ENCODE measurements around the gene CTNND2. TPM values are rescaled to one million over a fixed set of nuclear protein-coding genes. Genes with fewer than 3 reads are reported as not detected.

Gene CTNND2
- total and polyA plus RNA-seq, 9 of the 15 experiments (the other 6 are each of a cell fraction or from before 2014, with no cell fraction given), result 0.03 to 0.35 TPM; not detected in 7

DNA sequence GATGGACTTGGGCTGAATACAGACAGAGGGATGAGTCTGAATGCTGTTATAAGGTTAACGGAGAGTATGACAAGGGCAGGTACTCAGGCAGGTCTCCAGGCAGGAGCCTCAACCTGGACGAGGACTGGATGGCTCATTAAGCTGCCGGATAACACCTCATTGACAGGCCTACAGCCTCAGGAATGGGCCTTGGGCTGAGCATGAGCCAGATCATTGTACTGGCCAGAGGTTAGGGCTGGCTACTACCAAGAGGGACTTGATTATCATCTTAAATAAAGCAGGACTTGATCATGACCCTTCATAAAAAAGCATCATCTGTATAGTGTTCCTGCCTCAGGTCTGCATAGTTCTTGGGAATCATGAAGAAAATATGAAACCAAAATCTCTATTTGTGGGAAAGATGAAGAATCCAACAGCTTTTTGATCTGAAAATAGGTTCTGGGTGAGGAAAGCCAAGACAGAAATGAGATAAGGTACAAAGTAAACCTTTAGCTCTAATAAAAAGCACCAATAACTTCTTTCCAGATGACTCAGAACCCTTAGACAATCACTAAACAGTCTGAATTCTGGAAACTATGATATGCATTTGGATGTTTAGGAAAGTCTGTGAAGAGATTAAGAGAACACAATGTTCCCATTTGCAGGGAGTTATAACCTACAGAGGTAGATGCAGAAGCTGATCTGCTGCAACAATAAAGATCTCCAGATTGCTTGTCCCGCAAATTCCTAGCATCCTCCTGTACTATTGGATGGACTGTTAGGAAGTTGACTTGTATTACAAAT lies 343.1 kb downstream of the CTNND2 start:
- no peak overlapping the region for H3K9ac ChIP-seq (ENCODE audit: insufficient read depth in 1 of 2, low read depth in 2 of 2, low read length in 2 of 2)
- DNase-seq (ENCODE audit: extremely low read depth in 1 of 4, low spot score in 3 of 4) (no peak), FAIRE-seq (no peak), ATAC-seq (no peak)
- WGBS (ENCODE audit: insufficient coverage, low coverage, missing lambda C conversion rate), result 1% methylated on average over 4 of the region's 4 CpGs
- H3K9me3 ChIP-seq (replicated peaks; ENCODE audit: control insufficient read depth, insufficient read depth, low read depth, low read length), result no peaks in the 10 kb centered on the region
- BruUV-seq (replicated peaks), result no TSS peak
- intact Hi-C loops (cut with micrococcal nuclease) (no loop called here), in situ Hi-C loops (cut with MboI) (no loop called here)
- H4K20me1 ChIP-seq (replicated peaks; ENCODE audit: control insufficient read depth, insufficient read depth, low read length), result no peaks in the 10 kb centered on the region
- H3K4me2 ChIP-seq (ENCODE audit: insufficient read depth, low read length), result no peak overlapping the region
- no peaks in the 10 kb centered on the region for H3K79me2 ChIP-seq (ENCODE audit: control insufficient read depth, insufficient read depth, low read length)
- H3K27ac ChIP-seq (ENCODE audit: extremely low read depth, low read depth, low read length), result no peak overlapping the region
- no peaks in the 10 kb centered on the region for H3K9me1 ChIP-seq (ENCODE audit: control insufficient read depth, insufficient read depth, low read length)
- no peaks in the 10 kb centered on the region for H3K36me3 ChIP-seq (ENCODE audit: control insufficient read depth, insufficient read depth, low read length)
- H3K27me3 ChIP-seq (ENCODE audit: control insufficient read depth in 2 of 2, insufficient read depth in 2 of 2, low read length in 2 of 2), result no peaks in the 10 kb centered on the region
- POLR2A ChIA-PET, result no interaction called here
- H2AFZ ChIP-seq (ENCODE audit: low read depth, low read length), result no peak overlapping the region
- H3K4me3 ChIP-seq, result no peak overlapping the region
- H3K4me1 ChIP-seq (replicated peaks in 1 of 2; ENCODE audit: control insufficient read depth in 2 of 2, insufficient read depth in 2 of 2, low read length in 2 of 2), result no peaks in the 10 kb centered on the region
- CTCF ChIA-PET (ENCODE audit: low intra/inter-chr PET ratio), result no interaction called here
- TF ChIP-seq ZNF561 (CRISPR knock-in tag; conservative IDR thresholded peaks at IDR 0.05) (no peak), IFI16 (CRISPR knock-in tag; IDR thresholded peaks at IDR 0.05) (no peak), YY1 (IDR thresholded peaks at IDR 0.05; ENCODE audit: borderline replicate concordance in 1 of 3, control insufficient read depth in 1 of 3, extremely low read depth in 1 of 3, insufficient read depth in 3 of 3, insufficient read length in 1 of 3, insufficient replicate concordance in 2 of 3, low read depth in 1 of 3, low read length in 2 of 3) (no peak), MAFK (IDR thresholded peaks at IDR 0.05; ENCODE audit: low read length) (no peak), ZNF76 (CRISPR knock-in tag; IDR thresholded peaks at IDR 0.05; ENCODE audit: borderline replicate concordance) (no peak), ZNF347 (CRISPR knock-in tag; IDR thresholded peaks at IDR 0.05; ENCODE audit: low read depth) (no peak), HDAC1 (IDR thresholded peaks at IDR 0.05) (no peak), USF1 (CRISPR knock-in tag; IDR thresholded peaks at IDR 0.05) (no peak), CCAR2 (IDR thresholded peaks at IDR 0.05; ENCODE audit: low read depth, low read length) (no peak), GTF3C2 (IDR thresholded peaks at IDR 0.05; ENCODE audit: borderline replicate concordance, extremely low read depth, insufficient read length) (no peak), MEF2D (tag; conservative IDR thresholded peaks at IDR 0.05; ENCODE audit: low read depth) (no peak), FOXM1 (IDR thresholded peaks at IDR 0.05; ENCODE audit: low read depth) (no peak), FOXM1 (CRISPR knock-in tag; IDR thresholded peaks at IDR 0.05; ENCODE audit: low read depth) (no peak), NR1H2 (CRISPR knock-in tag; IDR thresholded peaks at IDR 0.05) (no peak)
- TF ChIP-seq, protein P1, sequence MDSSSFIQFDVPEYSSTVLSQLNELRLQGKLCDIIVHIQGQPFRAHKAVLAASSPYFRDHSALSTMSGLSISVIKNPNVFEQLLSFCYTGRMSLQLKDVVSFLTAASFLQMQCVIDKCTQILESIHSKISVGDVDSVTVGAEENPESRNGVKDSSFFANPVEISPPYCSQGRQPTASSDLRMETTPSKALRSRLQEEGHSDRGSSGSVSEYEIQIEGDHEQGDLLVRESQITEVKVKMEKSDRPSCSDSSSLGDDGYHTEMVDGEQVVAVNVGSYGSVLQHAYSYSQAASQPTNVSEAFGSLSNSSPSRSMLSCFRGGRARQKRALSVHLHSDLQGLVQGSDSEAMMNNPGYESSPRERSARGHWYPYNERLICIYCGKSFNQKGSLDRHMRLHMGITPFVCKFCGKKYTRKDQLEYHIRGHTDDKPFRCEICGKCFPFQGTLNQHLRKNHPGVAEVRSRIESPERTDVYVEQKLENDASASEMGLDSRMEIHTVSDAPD (CRISPR knock-in tag; IDR thresholded peaks at IDR 0.05), result no peak
- TF ChIP-seq, protein P2, sequence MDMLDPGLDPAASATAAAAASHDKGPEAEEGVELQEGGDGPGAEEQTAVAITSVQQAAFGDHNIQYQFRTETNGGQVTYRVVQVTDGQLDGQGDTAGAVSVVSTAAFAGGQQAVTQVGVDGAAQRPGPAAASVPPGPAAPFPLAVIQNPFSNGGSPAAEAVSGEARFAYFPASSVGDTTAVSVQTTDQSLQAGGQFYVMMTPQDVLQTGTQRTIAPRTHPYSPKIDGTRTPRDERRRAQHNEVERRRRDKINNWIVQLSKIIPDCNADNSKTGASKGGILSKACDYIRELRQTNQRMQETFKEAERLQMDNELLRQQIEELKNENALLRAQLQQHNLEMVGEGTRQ (CRISPR knock-in tag; IDR thresholded peaks at IDR 0.05), result no peak

Measured in K562 (cell line).